H1 (cell line): ENCODE data around the gene ST6GALNAC2. TPM values are rescaled to one million over a fixed set of nuclear protein-coding genes. Genes with fewer than 3 reads are reported as not detected.

ENCODE experiments used
- CTCF ChIA-PET: fragments of 300-600 bp; sonication (Branson Sonifier 250); formaldehyde crosslinking; loops from one replicate; lab custom pipeline; 2021; ENCODE audit not compliant: partially characterized antibody; lab: Charles Lee
- POLR2A ChIA-PET: fragments of 300-600 bp; sonication (Branson Sonifier 250); formaldehyde crosslinking; loops from one replicate; lab custom pipeline; 2021; ENCODE audit warnings: inconsistent platforms; ENCODE audit not compliant: partially characterized antibody; lab: Charles Lee
- DNase-seq, 2 experiments: peaks; one replicate each; pipeline versions ENCODE4 v3.0.0 to v3.0.0-alpha.2; 2010 to 2022; ENCODE audit warnings: low spot score in 2 of 2, low read depth in 1 of 2, mixed read lengths in 1 of 2
- FAIRE-seq: peaks from 2 replicates; lab custom pipeline; 2011; peaks lifted over from hg19 to GRCh38; lab: Jason Lieb, UNC
- H2AFZ ChIP-seq: 2 replicates; pipeline ENCODE4 v1.8.1; 2012; ENCODE audit warnings: low read length, inconsistent platforms
- H2AK5ac ChIP-seq: 2 replicates; pipeline ENCODE4 v1.6.1; 2013; ENCODE audit warnings: low read depth, low read length
- H2BK120ac ChIP-seq: replicated peaks from 2 replicates; pipeline ENCODE3; 2013; ENCODE audit warnings: low read depth, low read length, inconsistent platforms
- H2BK12ac ChIP-seq: 2 replicates; pipeline ENCODE4 v1.6.1; 2013; ENCODE audit warnings: low read depth, low read length
- H2BK15ac ChIP-seq: 2 replicates; pipeline ENCODE4 v1.6.1; 2013; ENCODE audit warnings: low read length
- H2BK20ac ChIP-seq: 2 replicates; pipeline ENCODE4 v1.6.1; 2013; ENCODE audit warnings: low read length
- H2BK5ac ChIP-seq: 2 replicates; pipeline ENCODE4 v1.6.1; 2013; ENCODE audit warnings: low read depth, low read length
- H3K14ac ChIP-seq: 2 replicates; pipeline ENCODE4 v1.6.1; 2013; ENCODE audit warnings: inconsistent platforms; ENCODE audit not compliant: insufficient read length
- H3K18ac ChIP-seq: 2 replicates; pipeline ENCODE4 v1.6.1; 2013; ENCODE audit warnings: low read length; ENCODE audit errors: extremely low read depth
- H3K23ac ChIP-seq: 2 replicates; pipeline ENCODE4 v1.6.1; 2013; ENCODE audit warnings: inconsistent platforms; ENCODE audit not compliant: insufficient read length
- H3K23me2 ChIP-seq: 2 replicates; pipeline ENCODE4 v1.6.1; 2013; ENCODE audit warnings: low read depth, low read length
- H3K27ac ChIP-seq: 2 replicates; pipeline ENCODE4 v1.6.1; 2011; ENCODE audit warnings: low read depth, low read length, inconsistent platforms
- H3K27me3 ChIP-seq, 4 experiments: replicated peaks in 1 of 4; 1 replicate in 1 of 4; 2 replicates in 3 of 4; pipeline versions ENCODE4 v1.6.1 to v1.8.1; 2011 to 2013; ENCODE audit warnings: low read length in 3 of 4, mild to moderate bottlenecking in 3 of 4, inconsistent platforms in 2 of 4, mixed read lengths in 2 of 4, moderate library complexity in 1 of 4; ENCODE audit not compliant: control insufficient read depth in 3 of 4, insufficient read depth in 3 of 4; ENCODE audit errors: extremely low read depth in 1 of 4
- H3K36me3 ChIP-seq, 4 experiments: 2 replicates each; pipeline versions ENCODE4 v1.6.1 to v1.8.1; 2011 to 2013; ENCODE audit warnings: mild to moderate bottlenecking in 4 of 4, low read length in 3 of 4, moderate library complexity in 2 of 4, control low read depth in 1 of 4, inconsistent platforms in 1 of 4; ENCODE audit not compliant: insufficient read depth in 4 of 4, control insufficient read depth in 2 of 4
- H3K4ac ChIP-seq: replicated peaks from 2 replicates; pipeline ENCODE3; 2013; ENCODE audit warnings: low read length, low read depth, mixed read lengths, inconsistent platforms; ENCODE audit not compliant: insufficient read length
- H3K4me1 ChIP-seq, 4 experiments: replicated peaks in 1 of 4; 1 replicate in 1 of 4; 2 replicates in 3 of 4; pipeline versions ENCODE4 v1.6.1 to v1.8.1; 2011 to 2013; ENCODE audit warnings: low read length in 3 of 4, inconsistent platforms in 2 of 4, mixed read lengths in 1 of 4; ENCODE audit not compliant: insufficient read depth in 4 of 4, control insufficient read depth in 3 of 4
- H3K4me2 ChIP-seq, 2 experiments: 2 replicates each; pipeline versions ENCODE4 v1.6.1 to v1.8.1; 2011 to 2013; ENCODE audit warnings: low read depth in 2 of 2, low read length in 2 of 2, control low read depth in 1 of 2, inconsistent platforms in 1 of 2, mild to moderate bottlenecking in 1 of 2; ENCODE audit not compliant: insufficient read depth in 1 of 2
- H3K4me3 ChIP-seq, 4 experiments: fragments of 200-600, 300-600 bp in 1 of 4; sonication (generic), shearing (Covaris generic), sonication (Bioruptor Twin) in 1 of 4; 2 replicates each; pipeline versions ENCODE4 v1.5.1 to v1.8.1; 2011 to 2016; ENCODE audit warnings: low read length in 4 of 4, low read depth in 3 of 4, control low read depth in 2 of 4, inconsistent platforms in 2 of 4, mild to moderate bottlenecking in 2 of 4, mixed read lengths in 1 of 4, moderate library complexity in 1 of 4; ENCODE audit not compliant: insufficient read depth in 2 of 4; ENCODE audit errors: extremely low read depth in 1 of 4
- H3K56ac ChIP-seq: replicated peaks from 2 replicates; pipeline ENCODE3; 2013; ENCODE audit warnings: low read depth, mild to moderate bottlenecking, mixed read lengths, low read length, inconsistent platforms; ENCODE audit not compliant: insufficient read length
- H3K79me1 ChIP-seq: 2 replicates; pipeline ENCODE4 v1.6.1; 2013; ENCODE audit warnings: low read depth, low read length, control low read depth
- H3K79me2 ChIP-seq, 2 experiments: 2 replicates each; pipeline versions ENCODE4 v1.6.1 to v1.8.1; 2012 to 2013; ENCODE audit warnings: low read length in 2 of 2, mild to moderate bottlenecking in 2 of 2, inconsistent platforms in 1 of 2; ENCODE audit not compliant: insufficient read depth in 2 of 2, control insufficient read depth in 1 of 2
- H3K9ac ChIP-seq, 4 experiments: replicated peaks in 1 of 4; 1 replicate in 1 of 4; 2 replicates in 3 of 4; pipeline versions ENCODE4 v1.6.1 to v1.8.1; 2011 to 2013; ENCODE audit warnings: low read depth in 3 of 4, low read length in 3 of 4, control low read depth in 2 of 4, mild to moderate bottlenecking in 2 of 4, moderate library complexity in 2 of 4, inconsistent platforms in 1 of 4; ENCODE audit errors: extremely low read depth in 1 of 4
- H3K9me3 ChIP-seq, 2 experiments: 2 replicates each; pipeline versions ENCODE4 v1.6.1 to v1.8.1; 2012 to 2013; ENCODE audit warnings: mild to moderate bottlenecking in 2 of 2, moderate library complexity in 2 of 2, control low read depth in 1 of 2, inconsistent platforms in 1 of 2, low read depth in 1 of 2, low read length in 1 of 2, mixed read lengths in 1 of 2; ENCODE audit not compliant: insufficient read depth in 2 of 2
- H4K20me1 ChIP-seq, 2 experiments: replicated peaks in 1 of 2; 2 replicates each; pipeline versions ENCODE3 to v1.8.1; 2011 to 2013; ENCODE audit warnings: inconsistent platforms in 2 of 2, low read length in 2 of 2, mild to moderate bottlenecking in 1 of 2; ENCODE audit not compliant: insufficient read depth in 2 of 2, control insufficient read depth in 1 of 2
- H4K5ac ChIP-seq: 2 replicates; pipeline ENCODE4 v1.6.1; 2013; ENCODE audit warnings: low read length, low read depth, mixed read lengths, inconsistent platforms; ENCODE audit not compliant: insufficient read length
- H4K8ac ChIP-seq: 2 replicates; pipeline ENCODE4 v1.8.0; 2013; ENCODE audit warnings: mild to moderate bottlenecking, moderate library complexity, low read length, inconsistent platforms; ENCODE audit not compliant: insufficient read depth; ENCODE audit errors: extremely low read depth
- H4K91ac ChIP-seq: replicated peaks from 2 replicates; pipeline ENCODE3; 2013; ENCODE audit warnings: low read length, mixed read lengths, inconsistent platforms; ENCODE audit not compliant: insufficient read length
- CHD2 ChIP-seq: IDR thresholded peaks from 2 replicates; pipeline ENCODE4 v1.6.1; 2012; ENCODE audit warnings: low read length, improper control_type of control experiment
- EZH2 ChIP-seq: fragments of 200-600 bp; sonication (generic); IDR thresholded peaks from 2 replicates; pipeline ENCODE4 v1.7.1; 2012; ENCODE audit warnings: low read depth, mild to moderate bottlenecking, moderate library complexity, low read length, inconsistent platforms; ENCODE audit not compliant: severe bottlenecking
- KDM4A ChIP-seq: IDR thresholded peaks from one replicate; pipeline ENCODE4 v1.7.1; 2012; ENCODE audit warnings: low read depth, mild to moderate bottlenecking, moderate library complexity, low read length, inconsistent platforms; ENCODE audit not compliant: severe bottlenecking
- PHF8 ChIP-seq: fragments of 200-600 bp; sonication (generic); conservative IDR thresholded peaks from 2 replicates; pipeline ENCODE4 v1.7.1; 2012; ENCODE audit warnings: low read depth, mild to moderate bottlenecking, inconsistent platforms, low read length, moderate library complexity
- SUZ12 ChIP-seq: fragments of 200-600 bp; sonication (generic); IDR thresholded peaks from 2 replicates; pipeline ENCODE4 v1.6.1; 2012; ENCODE audit warnings: mild to moderate bottlenecking, inconsistent platforms, low read length, moderate library complexity, mixed read lengths
- WGBS, 2 experiments: shearing (Covaris generic) in 1 of 2; methylation state at CpG; one replicate each; pipeline versions ENCODE4 v1.1.6 to v1.1.7; 2013 to 2015; ENCODE audit warnings: low lambda C conversion rate in 2 of 2, mixed read lengths in 2 of 2, inconsistent platforms in 1 of 2, low coverage in 1 of 2, missing lambda C conversion rate in 1 of 2; ENCODE audit not compliant: insufficient replicate concordance in 2 of 2, insufficient coverage in 1 of 2, insufficient read length in 1 of 2; ENCODE audit errors: extremely low coverage in 1 of 2, missing lambda C conversion rate in 1 of 2; 5-methylcytosine and 5-hydroxymethylcytosine counted together
- polyA plus RNA-seq, 7 experiments: library from polyadenylated mRNA; depleted of rRNA in 3 of 7; stranded (reverse) in 5 of 7; unstranded in 2 of 7; fragments of >200 nt in 5 of 7; fragments of 200-250 nt in 2 of 7; gene quantifications; 1 replicate in 5 of 7; 2 replicates in 1 of 7; 4 replicates in 1 of 7; pipeline versions ENCODE4 v1.2.1 to v1.2.3, GENCODE V29; 2011 to 2013; ENCODE audit warnings: missing spikeins in 2 of 7, mixed read lengths in 2 of 7
- total RNA-seq: library from RNA; stranded (reverse); fragmentation: NEBNext Ultra II Directional; extraction: Animal tissue kit (Norgen Biotek cat#: 25700); gene quantifications from 2 replicates; pipeline ENCODE4 v1.2.1, GENCODE V29; 2021

Gene ST6GALNAC2
- total and polyA plus RNA-seq, 2 of the 8 experiments (the other 6 are each of a cell fraction or from before 2014, with no cell fraction given): 0.09 TPM; not detected in 1

DNA sequence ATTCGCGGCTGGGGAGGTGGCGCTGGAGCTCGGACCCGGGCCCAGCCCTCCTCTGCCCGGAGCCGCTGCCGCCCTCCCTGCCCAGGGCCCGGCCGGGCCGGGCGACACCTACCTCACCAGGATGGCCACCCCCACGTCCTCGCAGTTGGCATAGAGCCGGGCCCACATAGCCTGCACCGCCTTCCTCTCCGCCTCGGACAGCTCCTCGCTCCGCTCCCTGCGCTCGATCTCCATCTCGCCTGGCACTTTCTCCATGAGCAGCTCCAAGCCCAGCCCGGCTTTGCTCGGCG lies 48.4 kb downstream of the ST6GALNAC2 start:
- Histone ChIP-seq H2BK20ac (no peak overlapping the region), H3K9me3 (no peaks in the 10 kb centered on the region), H3K4ac (no peak overlapping the region), H2AFZ (no peak overlapping the region; the same call in 1 of the 2 replicates), H3K27me3 (peaks cover 8 to 46% (median 37%) of the 10 kb centered on the region in 4 experiments), H2BK120ac (no peak overlapping the region), H3K4me1 (peaks cover 0 to 16% (median 9%) of the 10 kb centered on the region in 4 experiments; a peak in 6 of 7 replicates), H3K4me3 (peak overlapping the region; percentile 33 to 67 (median 44)), H4K5ac (no peak overlapping the region), H3K36me3 (no peaks in the 10 kb centered on the region), H3K18ac (no peak overlapping the region; the same call in 1 of the 2 replicates), H3K23ac (no peak overlapping the region), H2AK5ac (no peak overlapping the region), H3K79me1 (no peaks in the 10 kb centered on the region), H3K9ac (peak overlapping the region in 1 of 4 experiments; percentile 40; a peak in 2 of 7 replicates), H3K27ac (no peak overlapping the region), H4K20me1 (no peaks in the 10 kb centered on the region), H4K8ac (peak overlapping the region; percentile 84; the same call in 1 of the 2 replicates), H3K4me2 (peak overlapping the region; percentile 76 to 99), H3K56ac (no peak overlapping the region), H3K14ac (no peak overlapping the region), H2BK5ac (no peak overlapping the region), H3K23me2 (peaks cover 11% of the 10 kb centered on the region), H3K79me2 (no peaks in the 10 kb centered on the region), H2BK12ac (no peak overlapping the region), H2BK15ac (no peak overlapping the region), H4K91ac (no peak overlapping the region)
- ChIA-PET CTCF (interaction anchor here (1.5 to 15.6 kb wide), 3 partner anchors 9 to 20 kb away, joined by 5 to 260 read pairs (median 30); no protein-coding TSS in a partner anchor), POLR2A (interaction anchor here (1.2 to 5.7 kb wide), 3 partner anchors 9 to 199 kb away, joined by 3 to 28 read pairs (median 4); no protein-coding TSS in a partner anchor)
- FAIRE-seq (no peak), DNase-seq (peak in 1 of 2 experiments; percentile 73)
- TF ChIP-seq PHF8 (no peak), SUZ12 (peak; percentile 46), EZH2 (peak; percentile 13), KDM4A (peak; percentile 6), CHD2 (no peak)
- WGBS, 2 experiments: 2% methylated on average over 19 of the region's 26 CpGs; no CpG with 5 or more reads in 1 of the 2 experiments
